Mammary epithelial cell (primary cell): Measurements from ENCODE around the gene ATP2B2.

Source experiments
- CTCF ChIP-seq, 2 donors: IDR thresholded peaks in 1 of 2; conservative IDR thresholded peaks in 1 of 2; 2 replicates each; pipeline ENCODE4 v1.5.1; 2011 to 2012; ENCODE audit warnings: inconsistent platforms in 2 of 2, low read length in 2 of 2, mild to moderate bottlenecking in 2 of 2, control low read depth in 1 of 2, low read depth in 1 of 2; ENCODE audit not compliant: insufficient read depth in 1 of 2; ENCODE audit errors: extremely low read depth in 1 of 2
- EZH2 ChIP-seq: IDR thresholded peaks from 2 replicates; pipeline ENCODE4 v1.6.1; 2012; ENCODE audit warnings: low read length, inconsistent platforms, borderline replicate concordance

DNA sequence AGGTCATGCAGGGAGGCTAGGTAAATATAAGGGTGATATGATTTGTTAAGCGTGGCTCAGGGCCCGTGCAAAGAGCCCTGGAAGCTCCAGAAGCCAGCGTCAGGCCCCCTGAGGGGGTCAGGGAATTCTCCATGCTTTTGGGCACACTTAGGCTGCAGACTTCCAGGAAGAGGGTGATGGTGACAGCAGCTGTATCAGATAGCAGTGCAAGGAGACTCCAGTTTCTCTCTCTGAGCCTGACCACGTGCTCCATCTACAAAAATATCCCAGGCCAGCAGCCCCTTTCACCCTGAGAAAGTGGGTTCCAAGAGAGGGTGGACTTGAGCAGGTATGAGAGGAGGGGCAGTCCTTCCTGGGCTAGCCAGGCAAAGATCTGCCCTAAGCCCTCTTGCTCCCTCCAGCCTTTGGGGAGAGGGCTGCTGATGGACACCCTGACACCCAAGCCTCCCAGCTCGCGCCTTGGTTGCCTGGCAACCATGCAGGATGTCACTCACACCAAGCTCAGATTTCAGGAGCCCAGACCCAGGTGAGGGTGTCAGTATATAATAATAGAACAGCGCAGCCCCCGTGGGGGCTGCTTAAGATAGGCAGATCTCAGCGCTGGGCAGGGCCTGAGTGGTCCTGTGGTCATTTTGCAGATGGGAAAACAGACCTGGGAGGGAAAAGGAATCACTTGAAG, 35.8 kb downstream of the ATP2B2 start:
- TF ChIP-seq CTCF (conservative IDR thresholded peaks at IDR 0.05 in 1 of 2, IDR thresholded peaks at IDR 0.05 in 1 of 2; ENCODE audit: extremely low read depth in 1 of 2, insufficient read depth in 1 of 2, low read depth in 1 of 2, low read length in 2 of 2) = no peak
- TF ChIP-seq EZH2 = no peak
